Tibial nerve (tissue), 4 donors: ENCODE results near the gene BLOC1S3.

Experiments
- CTCF ChIP-seq, 5 experiments: fragments of 200-600 bp in 3 of 5; fragments of 450-650 bp in 2 of 5; sonication (generic) in 3 of 5; IDR thresholded peaks; one replicate each; pipeline ENCODE4 v1.5.1; 2016 to 2019; ENCODE audit warnings: antibody characterized with exemption in 5 of 5, mild to moderate bottlenecking in 3 of 5, moderate library complexity in 2 of 5
- EP300 ChIP-seq, 2 donors: sonication (generic); formaldehyde crosslinking; IDR thresholded peaks; one replicate each; pipeline ENCODE4 v1.6.1; 2017; ENCODE audit warnings: antibody characterized with exemption in 2 of 2, mild to moderate bottlenecking in 1 of 2
- POLR2A ChIP-seq, 2 donors: fragments of 450-650 bp; IDR thresholded peaks; one replicate each; pipeline ENCODE4 v1.6.1; 2017; ENCODE audit warnings: antibody characterized with exemption in 2 of 2, mild to moderate bottlenecking in 2 of 2, moderate library complexity in 2 of 2

GRCh38 chr19:45149129-45149528 lies 29.5 kb upstream of the BLOC1S3 start:
- TF ChIP-seq EP300 (IDR thresholded peaks at IDR 0.05) (no peak), CTCF (IDR thresholded peaks at IDR 0.05) (no peak), POLR2A (IDR thresholded peaks at IDR 0.05) (no peak)
